Fibroblast of mammary gland (primary cell): Measurements from ENCODE around the gene RAB31.

ENCODE experiments used
- DNase-seq: peaks from one replicate; pipeline ENCODE4 v3.0.0-alpha.2; 2010; ENCODE audit warnings: low read depth
- H3K4me3 ChIP-seq: 2 replicates; pipeline ENCODE4 v1.5.1; 2011; ENCODE audit warnings: low read depth, mild to moderate bottlenecking, low read length, moderate library complexity; ENCODE audit not compliant: control insufficient read depth
- CTCF ChIP-seq: conservative IDR thresholded peaks from 2 replicates; pipeline ENCODE4 v1.5.1; 2011; ENCODE audit warnings: low read depth, low read length, inconsistent platforms; ENCODE audit not compliant: control insufficient read depth, insufficient read depth

Gene RAB31

DNA sequence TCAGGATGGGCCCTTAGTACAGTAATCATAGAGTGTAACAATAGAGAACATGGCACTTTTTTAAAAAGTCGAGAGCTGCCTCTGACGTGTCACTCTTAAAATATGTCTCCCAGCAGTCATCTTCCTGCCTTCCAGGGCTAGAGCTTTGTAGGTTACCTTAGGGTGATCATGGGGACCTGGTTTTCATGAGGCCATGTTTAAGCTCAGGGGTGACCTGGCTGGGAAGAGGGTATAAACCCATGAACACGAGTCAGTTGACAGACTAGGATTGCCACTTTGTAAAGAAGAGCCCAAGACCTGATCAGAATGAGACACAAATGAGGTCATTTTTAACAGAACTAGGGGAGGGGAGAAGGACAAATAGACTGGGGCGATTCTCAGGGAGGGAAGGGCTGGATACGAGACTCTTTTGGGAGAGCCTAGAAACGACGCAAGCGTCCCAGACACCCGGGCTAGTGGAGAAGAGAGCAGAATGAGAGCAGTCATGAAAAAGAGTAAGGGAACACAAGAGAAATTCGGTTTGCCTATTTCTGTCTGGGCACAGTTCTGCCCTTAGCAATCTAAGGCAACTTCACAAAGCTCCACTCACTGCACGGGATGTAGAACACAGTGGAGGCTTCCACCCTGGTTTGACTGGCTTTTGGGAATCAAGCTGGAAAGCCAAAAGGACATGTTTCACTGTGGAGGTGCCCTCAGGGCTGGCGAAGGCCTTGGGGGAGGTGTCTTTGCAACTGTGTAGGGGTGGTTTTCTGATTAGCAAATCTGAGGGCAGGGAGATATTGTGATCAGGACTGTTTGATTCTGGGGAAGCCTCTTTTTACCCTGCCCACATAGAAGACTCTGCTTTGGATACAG lies 1.8 kb upstream of the RAB31 start:
- no peak for TF ChIP-seq CTCF
- no peak for DNase-seq
- no peak overlapping the region for H3K4me3 ChIP-seq

- H3K4me3 ChIP-seq: peak overlapping the region; percentile 54
- TF ChIP-seq CTCF: no peak
- DNase-seq: no peak
Measured at GRCh38 chr18:9707381-9708056, 582 bp upstream of the RAB31 start.

- peak overlapping the region; percentile 70 for H3K4me3 ChIP-seq
- no peak for DNase-seq
- TF ChIP-seq CTCF: no peak
Measured at GRCh38 chr18:9708434-9709303, 568 bp downstream of the RAB31 start.

DNA sequence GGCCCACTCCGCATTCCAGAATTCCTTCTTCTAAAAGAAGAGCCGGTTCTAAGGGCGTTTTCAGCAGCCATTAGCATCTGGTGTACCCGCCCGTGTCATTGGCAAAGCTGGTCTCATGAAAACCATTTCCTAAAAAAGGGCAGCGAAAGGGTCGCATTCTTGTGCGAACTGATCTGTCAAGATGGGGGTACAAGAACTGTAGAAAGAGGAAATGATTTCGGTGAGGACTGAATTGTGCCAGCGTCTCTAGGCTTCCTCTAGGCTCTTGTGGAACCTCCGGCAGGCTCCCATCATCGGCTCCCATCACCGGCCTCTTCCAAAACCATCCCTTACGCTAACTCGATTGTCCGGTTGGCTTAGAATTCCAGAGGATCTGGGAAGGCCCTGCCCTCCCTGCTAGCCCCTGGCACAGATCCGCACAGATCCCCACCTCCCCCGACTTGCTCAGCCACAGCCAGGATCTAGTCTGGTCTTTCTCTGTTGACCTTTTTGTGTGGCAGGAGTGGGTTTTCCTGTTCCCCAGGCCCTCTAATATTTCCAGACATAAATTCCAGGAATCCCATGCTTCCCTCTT lies 1.3 kb downstream of the RAB31 start:
- DNase-seq: no peak
- H3K4me3 ChIP-seq: peak overlapping the region; percentile 70
- no peak for TF ChIP-seq CTCF

DNA sequence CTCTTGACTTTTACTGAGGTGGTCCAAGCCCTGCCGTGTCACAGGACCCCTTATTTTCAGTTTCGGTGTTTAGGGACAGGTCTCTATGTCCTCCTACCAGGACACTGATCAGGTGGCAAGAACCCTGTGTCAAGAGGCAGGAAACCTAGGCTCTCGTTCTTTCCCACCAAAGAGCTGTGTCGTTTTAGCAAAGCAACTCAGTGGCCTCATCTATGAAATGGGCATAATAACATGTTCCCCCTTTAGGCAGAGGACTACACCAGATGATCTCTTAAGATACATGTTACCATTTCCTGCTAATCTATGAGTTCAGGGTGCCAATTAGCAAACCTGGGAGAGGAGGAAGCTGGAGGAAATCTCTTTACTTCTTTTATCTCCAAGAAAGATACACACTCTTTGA lies 1.9 kb downstream of the RAB31 start:
- DNase-seq: no peak
- H3K4me3 ChIP-seq: no peak overlapping the region
- TF ChIP-seq CTCF: no peak
